ENCODE measurements around the gene TMEM25. TPM values are rescaled to one million over a fixed set of nuclear protein-coding genes. Genes with fewer than 3 reads are reported as not detected.

Gene TMEM25
- total and polyA plus RNA-seq, 7 donors: 1.3 to 14.7 (median 6.8) TPM

- Histone ChIP-seq H3K27me3 (ENCODE audit: insufficient read depth in 3 of 3, low read length in 2 of 3) (no peaks in the 10 kb centered on the region), H3K36me3 (ENCODE audit: insufficient read depth in 1 of 2, low read depth in 1 of 2) (peaks cover 0 to 5% of the 10 kb centered on the region in 2 donors), H3K4me3 (no peak overlapping the region), H3K9me3 (no peaks in the 10 kb centered on the region), H3K27ac (no peak overlapping the region), H3K4me1 (peaks cover 9% of the 10 kb centered on the region)
- ATAC-seq: no peak
- intact Hi-C loops (cut with DNase I): loop anchor here in 1 of 2 donors (5.0 kb wide), 1 partner anchor 35 kb away; the partner anchor contains the start of gene IFT46
- TF ChIP-seq CTCF (IDR thresholded peaks at IDR 0.05): no peak
- DNase-seq: no peak
- 66 to 81% (median 80%) methylated on average over 10 of the region's 10 CpGs for WGBS, 3 donors
Measured at GRCh38 chr11:118532091-118532490, 1.1 kb downstream of the TMEM25 start.

- TF ChIP-seq CTCF (IDR thresholded peaks at IDR 0.05): no peak
- H3K4me1 ChIP-seq: peaks cover 9% of the 10 kb centered on the region
- WGBS, 3 donors: 80 to 89% (median 86%) methylated on average over 19 of the region's 19 CpGs
- DNase-seq: no peak
- H3K27ac ChIP-seq: no peak overlapping the region
- no peaks in the 10 kb centered on the region for H3K9me3 ChIP-seq
- H3K27me3 ChIP-seq (ENCODE audit: insufficient read depth in 3 of 3, low read length in 2 of 3): no peaks in the 10 kb centered on the region
- no peak overlapping the region for H3K4me3 ChIP-seq
- peaks cover 0 to 5% of the 10 kb centered on the region in 2 donors for H3K36me3 ChIP-seq (ENCODE audit: insufficient read depth in 1 of 2, low read depth in 1 of 2)
- no peak for ATAC-seq
- intact Hi-C loops (cut with DNase I): loop anchor here in 1 of 2 donors (5.0 kb wide), 1 partner anchor 34 kb away; the partner anchor contains the start of gene IFT46
Measured at GRCh38 chr11:118532852-118533768, 2.1 kb downstream of the TMEM25 start.

- intact Hi-C loops (cut with DNase I): loop anchor here in 1 of 2 donors (5.0 kb wide), 1 partner anchor 33 kb away; the partner anchor contains the start of gene IFT46
Measured at GRCh38 chr11:118533769-118534729, 3.1 kb downstream of the TMEM25 start.

More at GRCh38 chr11:118533769-118534729, 3.1 kb downstream of the TMEM25 start:
- Histone ChIP-seq H3K27me3 (ENCODE audit: insufficient read depth in 3 of 3, low read length in 2 of 3) (no peaks in the 10 kb centered on the region), H3K36me3 (ENCODE audit: insufficient read depth in 1 of 2, low read depth in 1 of 2) (peaks cover 0 to 5% of the 10 kb centered on the region in 2 donors), H3K4me1 (peaks cover 9% of the 10 kb centered on the region), H3K27ac (no peak overlapping the region), H3K4me3 (no peak overlapping the region), H3K9me3 (no peaks in the 10 kb centered on the region)
- DNase-seq (no peak), ATAC-seq (no peak)
- no peak for TF ChIP-seq CTCF (IDR thresholded peaks at IDR 0.05)
- whole genome bisulfite sequencing, 3 donors: 65 to 73% (median 66%) methylated on average over 27 of the region's 27 CpGs
